GM12878 (cell line): ENCODE results near the gene B3GAT1. TPM values are rescaled to one million over a fixed set of nuclear protein-coding genes. Genes with fewer than 3 reads are reported as not detected.

ENCODE experiments used
- ATAC-seq: fragments of 200-7000 bp; cut with Tn5 transposase; 3 replicates; pipeline ENCODE4 v1.9.1; 2020; ENCODE audit warnings: mild to moderate bottlenecking, moderate library complexity
- BruUV-seq: library from RNA; stranded (reverse); fragments of 400-500 nt; replicated peaks from 2 replicates; lab custom pipeline; 2021; lab: Mats Ljungman, UMichigan
- CTCF ChIA-PET: fragments of 300-600 bp; sonication (Branson Sonifier 250); formaldehyde crosslinking; extraction: SDS; loops from one replicate; lab custom pipeline; 2021; ENCODE audit warnings: inconsistent platforms; lab: Yijun Ruan, JAX
- POLR2A ChIA-PET: fragments of 350-600 bp; formaldehyde crosslinking; extraction: SDS; loops from one replicate; lab custom pipeline; 2021; ENCODE audit warnings: inconsistent platforms; lab: Charles Lee
- RAD21 ChIA-PET: fragments of 300-600 bp; sonication (Branson Sonifier 250); formaldehyde crosslinking; loops from one replicate; lab custom pipeline; 2023; ENCODE audit warnings: antibody characterized with exemption; ENCODE audit not compliant: unreplicated experiment; lab: Charles Lee
- SMC1A ChIA-PET: fragments of 300-600 bp; sonication (Branson Sonifier 250); formaldehyde crosslinking; loops from one replicate; lab custom pipeline; 2023; ENCODE audit not compliant: unreplicated experiment, uncharacterized antibody; lab: Charles Lee
- DNase-seq: peaks from one replicate; pipeline ENCODE4 v3.0.0-alpha.2; 2011; ENCODE audit warnings: low read depth, low spot score
- FAIRE-seq: peaks from 3 replicates; lab custom pipeline; 2011; peaks lifted over from hg19 to GRCh38; lab: Jason Lieb, UNC
- H2AFZ ChIP-seq: 2 replicates; pipeline ENCODE4 v1.6.0; 2011; ENCODE audit warnings: low read depth, low read length, control low read depth; ENCODE audit not compliant: control insufficient read depth
- H3K27ac ChIP-seq: 2 replicates; pipeline ENCODE4 v1.5.1; 2011; ENCODE audit warnings: control low read depth; ENCODE audit not compliant: control insufficient read depth, insufficient read depth
- H3K27me3 ChIP-seq, 2 experiments: replicated peaks in 1 of 2; 2 replicates each; pipeline versions ENCODE4 v1.6.0 to v1.6.1; 2011; ENCODE audit warnings: low read length in 1 of 2; ENCODE audit not compliant: control insufficient read depth in 2 of 2, insufficient read depth in 2 of 2
- H3K36me3 ChIP-seq, 2 experiments: 2 replicates each; pipeline ENCODE4 v1.5.1; 2011; ENCODE audit warnings: low read length in 1 of 2; ENCODE audit not compliant: control insufficient read depth in 2 of 2, insufficient read depth in 2 of 2
- H3K4me1 ChIP-seq: 2 replicates; pipeline ENCODE4 v1.6.1; 2011; ENCODE audit warnings: mild to moderate bottlenecking, low read length, moderate library complexity, mixed read lengths; ENCODE audit not compliant: control insufficient read depth, insufficient read depth
- H3K4me2 ChIP-seq: 2 replicates; pipeline ENCODE4 v1.6.0; 2011; ENCODE audit warnings: control low read depth; ENCODE audit not compliant: control insufficient read depth, insufficient read depth
- H3K4me3 ChIP-seq: fragments of 200-600 bp; sonication (generic); 2 replicates; pipeline ENCODE4 v1.5.1; 2016
- H3K79me2 ChIP-seq: 2 replicates; pipeline ENCODE4 v1.6.0; 2011; ENCODE audit warnings: low read length; ENCODE audit not compliant: control insufficient read depth, insufficient read depth
- H3K9ac ChIP-seq: 2 replicates; pipeline ENCODE4 v1.8.0; 2011; ENCODE audit warnings: low read length, control low read depth, mixed read lengths; ENCODE audit not compliant: control insufficient read depth, insufficient read depth
- H3K9me3 ChIP-seq: replicated peaks from 3 replicates; pipeline ENCODE4 v1.5.1; 2011; ENCODE audit warnings: mild to moderate bottlenecking, low read length; ENCODE audit not compliant: control insufficient read depth, insufficient read depth
- H4K20me1 ChIP-seq: 2 replicates; pipeline ENCODE4 v1.6.0; 2011; ENCODE audit not compliant: control insufficient read depth, insufficient read depth
- ESRRA ChIP-seq: IDR thresholded peaks from 2 replicates; pipeline ENCODE4 v1.6.1; 2012; ENCODE audit warnings: mild to moderate bottlenecking, low read length, improper control_type of control experiment
- HDAC6 ChIP-seq: fragments of 200-600 bp; sonication (generic); IDR thresholded peaks from one replicate; pipeline ENCODE4 v1.8.0; 2017; ENCODE audit warnings: antibody characterized with exemption; ENCODE audit not compliant: unreplicated experiment
- JUNB ChIP-seq: IDR thresholded peaks from 2 replicates; pipeline ENCODE4 v1.6.1; 2016; ENCODE audit warnings: antibody characterized with exemption, mild to moderate bottlenecking
- MEF2B ChIP-seq: fragments of 450-650 bp; IDR thresholded peaks from 2 replicates; pipeline ENCODE4 v1.6.1; 2018; ENCODE audit warnings: mild to moderate bottlenecking, moderate library complexity; ENCODE audit not compliant: partially characterized antibody, poor library complexity, severe bottlenecking
- NR2C1 ChIP-seq: fragments of 450-650 bp; IDR thresholded peaks from 2 replicates; pipeline ENCODE4 v1.6.1; 2017; ENCODE audit warnings: antibody characterized with exemption, mild to moderate bottlenecking, moderate library complexity
- NR2C2 ChIP-seq: IDR thresholded peaks from 2 replicates; pipeline ENCODE4 v1.6.1; 2011; ENCODE audit warnings: borderline replicate concordance, low read depth; ENCODE audit not compliant: control insufficient read depth, insufficient read length
- PAX8 ChIP-seq: fragments of 450-650 bp; IDR thresholded peaks from 2 replicates; pipeline ENCODE4 v1.6.1; 2017; ENCODE audit warnings: mild to moderate bottlenecking, moderate library complexity
- SIN3A ChIP-seq: IDR thresholded peaks from 2 replicates; pipeline ENCODE4 v1.6.1; 2012; ENCODE audit warnings: low read depth, low read length, improper control_type of control experiment
- SREBF1 ChIP-seq: IDR thresholded peaks from 2 replicates; pipeline ENCODE4 v1.6.1; 2012; ENCODE audit warnings: mild to moderate bottlenecking, low read length
- TAF1 ChIP-seq: IDR thresholded peaks from 2 replicates; pipeline ENCODE4 v1.6.1; 2011; ENCODE audit warnings: mild to moderate bottlenecking, low read depth, low read length, borderline replicate concordance
- TCF3 ChIP-seq: IDR thresholded peaks from 2 replicates; pipeline ENCODE4 v1.6.1; 2012; ENCODE audit warnings: low read depth, mild to moderate bottlenecking, low read length, borderline replicate concordance; ENCODE audit not compliant: insufficient read depth
- WGBS: methylation state at CpG from one replicate; pipeline ENCODE4 v1.1.6; 2016; ENCODE audit warnings: low lambda C conversion rate; ENCODE audit not compliant: insufficient replicate concordance, insufficient coverage; ENCODE audit errors: missing lambda C conversion rate; 5-methylcytosine and 5-hydroxymethylcytosine counted together
- in situ Hi-C: fragments of 300-500 bp; cut with MboI; formaldehyde crosslinking; loops from 9 replicates; pipeline ENCODE4 v1.14.3; 2018; ENCODE audit warnings: mixed read lengths
- intact Hi-C: fragments of 100-400 bp; cut with micrococcal nuclease; formaldehyde crosslinking; loops from one replicate; pipeline ENCODE4 v1.14.2; 2022; ENCODE audit not compliant: unreplicated experiment
- polyA plus RNA-seq, 11 experiments: library from polyadenylated mRNA; depleted of rRNA in 4 of 11; unstranded in 6 of 11; stranded (reverse) in 5 of 11; fragments of >200 nt; fragmentation: Nextera tagmentation in 4 of 11; fragmentation: Illumina TruSeq in 1 of 11; extraction: Ambion mirVana in 4 of 11; extraction: Trizol in 1 of 11; gene quantifications; 1 replicate in 1 of 11; 2 replicates in 10 of 11; pipeline versions ENCODE4 v1.2.1 to v1.2.3, GENCODE V29; 2011 to 2016; ENCODE audit warnings: inconsistent platforms in 2 of 11, missing spikeins in 2 of 11, low read depth in 1 of 11
- total RNA-seq, 4 experiments: library from RNA; depleted of rRNA in 3 of 4; stranded (reverse); fragments of >200 nt in 3 of 4; fragmentation: Illumina TruSeq in 1 of 4; extraction: Trizol in 1 of 4; gene quantifications; 2 replicates each; pipeline versions ENCODE4 v1.2.1 to v1.2.3, GENCODE V29; 2013 to 2021
- TF ChIP-seq, protein P1 (sequence below): fragments of 450-650 bp; formaldehyde crosslinking; IDR thresholded peaks from 2 replicates; pipeline ENCODE4 v1.5.0; 2022; ENCODE audit warnings: mild to moderate bottlenecking, missing genetic modification characterization
- TF ChIP-seq, protein P2 (sequence below): fragments of 450-650 bp; IDR thresholded peaks from 2 replicates; pipeline ENCODE4 v1.6.1; 2017; ENCODE audit warnings: mild to moderate bottlenecking, moderate library complexity

B3GAT1 gene
- total and polyA plus RNA-seq, 10 of the 15 experiments (the other 5 are each of a cell fraction or from before 2014, with no cell fraction given) = 0.05 TPM; not detected in 9

DNA sequence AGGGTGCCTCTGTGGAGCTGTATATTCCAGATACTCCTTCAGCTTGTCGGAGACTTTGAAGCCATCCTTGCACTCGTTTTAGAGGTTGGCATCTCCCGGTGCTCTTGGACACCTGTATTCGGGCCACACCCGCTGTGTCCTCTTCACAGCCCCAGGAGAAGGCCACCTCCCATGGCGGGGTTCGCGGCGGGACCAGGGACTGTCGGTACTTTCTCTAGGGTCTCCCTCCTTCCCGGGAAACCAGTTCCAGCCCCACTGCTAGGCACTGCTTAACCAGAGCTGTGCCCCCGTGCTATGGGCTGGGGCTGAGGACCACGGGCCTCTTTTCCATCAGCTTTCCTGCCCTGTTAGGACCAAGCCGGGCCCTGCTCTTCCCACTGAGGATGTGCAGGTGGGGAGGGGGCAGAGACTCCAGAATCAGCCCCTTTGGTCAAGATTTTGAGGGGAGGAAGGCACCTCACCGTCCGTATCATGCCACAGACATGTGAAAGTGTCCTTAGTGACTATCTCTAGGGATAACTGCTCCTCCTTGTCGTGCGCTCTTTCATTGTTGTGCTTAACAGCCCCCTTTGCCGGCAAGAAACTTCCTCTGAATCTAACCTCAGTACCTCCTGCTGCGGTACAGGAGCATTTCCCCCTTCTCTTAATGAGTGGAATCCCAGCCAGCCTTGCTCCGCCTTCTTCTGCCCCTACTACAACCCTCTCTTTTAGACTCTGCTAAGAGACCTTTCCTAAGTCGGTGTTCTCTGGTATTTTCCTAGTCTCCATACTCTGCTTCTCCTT, 1.2 kb upstream of the B3GAT1 start:
- SMC1A ChIA-PET = no interaction called here
- Histone ChIP-seq H3K9ac (no peak overlapping the region), H3K4me3 (no peak overlapping the region), H3K4me1 (no peaks in the 10 kb centered on the region), H3K27me3 (peaks cover 9 to 11% of the 10 kb centered on the region in 2 experiments; a peak in 3 of 4 replicates), H3K4me2 (no peak overlapping the region), H4K20me1 (no peaks in the 10 kb centered on the region), H3K36me3 (no peaks in the 10 kb centered on the region), H3K9me3 (no peaks in the 10 kb centered on the region)
- FAIRE-seq (no peak), ATAC-seq (no peak)
- intact Hi-C loops (no loop called here), in situ Hi-C loops (no loop called here)
- POLR2A ChIA-PET = no interaction called here
- RAD21 ChIA-PET = no interaction called here
- no TSS peak for BruUV-seq
- CTCF ChIA-PET = no interaction called here
- no peak for TF ChIP-seq TCF3
- TF ChIP-seq SIN3A = no peak
- TF ChIP-seq MEF2B = no peak
- no peak for TF ChIP-seq PAX8
- TF ChIP-seq NR2C2 = no peak
- TF ChIP-seq ESRRA = no peak
- no peak for TF ChIP-seq SREBF1
- no peak for TF ChIP-seq HDAC6
- TF ChIP-seq, protein P1, sequence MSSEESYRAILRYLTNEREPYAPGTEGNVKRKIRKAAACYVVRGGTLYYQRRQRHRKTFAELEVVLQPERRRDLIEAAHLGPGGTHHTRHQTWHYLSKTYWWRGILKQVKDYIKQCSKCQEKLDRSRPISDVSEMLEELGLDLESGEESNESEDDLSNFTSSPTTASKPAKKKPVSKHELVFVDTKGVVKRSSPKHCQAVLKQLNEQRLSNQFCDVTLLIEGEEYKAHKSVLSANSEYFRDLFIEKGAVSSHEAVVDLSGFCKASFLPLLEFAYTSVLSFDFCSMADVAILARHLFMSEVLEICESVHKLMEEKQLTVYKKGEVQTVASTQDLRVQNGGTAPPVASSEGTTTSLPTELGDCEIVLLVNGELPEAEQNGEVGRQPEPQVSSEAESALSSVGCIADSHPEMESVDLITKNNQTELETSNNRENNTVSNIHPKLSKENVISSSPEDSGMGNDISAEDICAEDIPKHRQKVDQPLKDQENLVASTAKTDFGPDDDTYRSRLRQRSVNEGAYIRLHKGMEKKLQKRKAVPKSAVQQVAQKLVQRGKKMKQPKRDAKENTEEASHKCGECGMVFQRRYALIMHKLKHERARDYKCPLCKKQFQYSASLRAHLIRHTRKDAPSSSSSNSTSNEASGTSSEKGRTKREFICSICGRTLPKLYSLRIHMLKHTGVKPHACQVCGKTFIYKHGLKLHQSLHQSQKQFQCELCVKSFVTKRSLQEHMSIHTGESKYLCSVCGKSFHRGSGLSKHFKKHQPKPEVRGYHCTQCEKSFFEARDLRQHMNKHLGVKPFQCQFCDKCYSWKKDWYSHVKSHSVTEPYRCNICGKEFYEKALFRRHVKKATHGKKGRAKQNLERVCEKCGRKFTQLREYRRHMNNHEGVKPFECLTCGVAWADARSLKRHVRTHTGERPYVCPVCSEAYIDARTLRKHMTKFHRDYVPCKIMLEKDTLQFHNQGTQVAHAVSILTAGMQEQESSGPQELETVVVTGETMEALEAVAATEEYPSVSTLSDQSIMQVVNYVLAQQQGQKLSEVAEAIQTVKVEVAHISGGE (CRISPR knock-in tag) = no peak
- TF ChIP-seq TAF1 = no peak
- TF ChIP-seq, protein P2, sequence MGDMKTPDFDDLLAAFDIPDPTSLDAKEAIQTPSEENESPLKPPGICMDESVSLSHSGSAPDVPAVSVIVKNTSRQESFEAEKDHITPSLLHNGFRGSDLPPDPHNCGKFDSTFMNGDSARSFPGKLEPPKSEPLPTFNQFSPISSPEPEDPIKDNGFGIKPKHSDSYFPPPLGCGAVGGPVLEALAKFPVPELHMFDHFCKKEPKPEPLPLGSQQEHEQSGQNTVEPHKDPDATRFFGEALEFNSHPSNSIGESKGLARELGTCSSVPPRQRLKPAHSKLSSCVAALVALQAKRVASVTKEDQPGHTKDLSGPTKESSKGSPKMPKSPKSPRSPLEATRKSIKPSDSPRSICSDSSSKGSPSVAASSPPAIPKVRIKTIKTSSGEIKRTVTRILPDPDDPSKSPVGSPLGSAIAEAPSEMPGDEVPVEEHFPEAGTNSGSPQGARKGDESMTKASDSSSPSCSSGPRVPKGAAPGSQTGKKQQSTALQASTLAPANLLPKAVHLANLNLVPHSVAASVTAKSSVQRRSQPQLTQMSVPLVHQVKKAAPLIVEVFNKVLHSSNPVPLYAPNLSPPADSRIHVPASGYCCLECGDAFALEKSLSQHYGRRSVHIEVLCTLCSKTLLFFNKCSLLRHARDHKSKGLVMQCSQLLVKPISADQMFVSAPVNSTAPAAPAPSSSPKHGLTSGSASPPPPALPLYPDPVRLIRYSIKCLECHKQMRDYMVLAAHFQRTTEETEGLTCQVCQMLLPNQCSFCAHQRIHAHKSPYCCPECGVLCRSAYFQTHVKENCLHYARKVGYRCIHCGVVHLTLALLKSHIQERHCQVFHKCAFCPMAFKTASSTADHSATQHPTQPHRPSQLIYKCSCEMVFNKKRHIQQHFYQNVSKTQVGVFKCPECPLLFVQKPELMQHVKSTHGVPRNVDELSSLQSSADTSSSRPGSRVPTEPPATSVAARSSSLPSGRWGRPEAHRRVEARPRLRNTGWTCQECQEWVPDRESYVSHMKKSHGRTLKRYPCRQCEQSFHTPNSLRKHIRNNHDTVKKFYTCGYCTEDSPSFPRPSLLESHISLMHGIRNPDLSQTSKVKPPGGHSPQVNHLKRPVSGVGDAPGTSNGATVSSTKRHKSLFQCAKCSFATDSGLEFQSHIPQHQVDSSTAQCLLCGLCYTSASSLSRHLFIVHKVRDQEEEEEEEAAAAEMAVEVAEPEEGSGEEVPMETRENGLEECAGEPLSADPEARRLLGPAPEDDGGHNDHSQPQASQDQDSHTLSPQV = no peak
- TF ChIP-seq NR2C1 = no peak
- TF ChIP-seq JUNB = no peak
- TF ChIP-seq, all 136 proteins: peak for 0
- 41% methylated on average over 20 of the region's 22 CpGs for WGBS
- H2AFZ ChIP-seq = no peak overlapping the region
- no peaks in the 10 kb centered on the region for H3K79me2 ChIP-seq
- no peak overlapping the region for H3K27ac ChIP-seq
- no peak for DNase-seq
